HEK293 (cell line): ENCODE results near the gene TOMT.

ENCODE experiments used
- ZNF23 ChIP-seq: fragments of 450-650 bp; formaldehyde crosslinking; IDR thresholded peaks from 2 replicates; pipeline ENCODE4 v1.5.1; 2016; ENCODE audit warnings: missing biosample characterization, missing genetic modification characterization, borderline replicate concordance
- ZNF311 ChIP-seq: fragments of 450-650 bp; formaldehyde crosslinking; IDR thresholded peaks from 2 replicates; pipeline ENCODE4 v1.5.1; 2017; ENCODE audit warnings: missing biosample characterization, missing genetic modification characterization, borderline replicate concordance
- ZNF350 ChIP-seq: fragments of 450-650 bp; formaldehyde crosslinking; IDR thresholded peaks from 2 replicates; pipeline ENCODE4 v1.5.0; 2017; ENCODE audit warnings: missing biosample characterization, mild to moderate bottlenecking, missing genetic modification characterization
- TF ChIP-seq, protein P1 (sequence below): fragments of 450-650 bp; formaldehyde crosslinking; IDR thresholded peaks from 2 replicates; pipeline ENCODE4 v1.5.1; 2016; ENCODE audit warnings: missing biosample characterization, missing genetic modification characterization
- TF ChIP-seq, protein P2 (sequence below): fragments of 450-650 bp; formaldehyde crosslinking; IDR thresholded peaks from 2 replicates; pipeline ENCODE4 v1.5.1; 2017; ENCODE audit warnings: missing biosample characterization, missing genetic modification characterization
- TF ChIP-seq, protein P3 (sequence below): fragments of 450-650 bp; formaldehyde crosslinking; IDR thresholded peaks from 2 replicates; pipeline ENCODE4 v1.5.1; 2016; ENCODE audit warnings: missing biosample characterization, missing genetic modification characterization
- TF ChIP-seq, protein P4 (sequence below): fragments of 450-650 bp; formaldehyde crosslinking; conservative IDR thresholded peaks from 2 replicates; pipeline ENCODE4 v1.5.1; 2016; ENCODE audit warnings: low read depth, missing biosample characterization, missing genetic modification characterization

DNA sequence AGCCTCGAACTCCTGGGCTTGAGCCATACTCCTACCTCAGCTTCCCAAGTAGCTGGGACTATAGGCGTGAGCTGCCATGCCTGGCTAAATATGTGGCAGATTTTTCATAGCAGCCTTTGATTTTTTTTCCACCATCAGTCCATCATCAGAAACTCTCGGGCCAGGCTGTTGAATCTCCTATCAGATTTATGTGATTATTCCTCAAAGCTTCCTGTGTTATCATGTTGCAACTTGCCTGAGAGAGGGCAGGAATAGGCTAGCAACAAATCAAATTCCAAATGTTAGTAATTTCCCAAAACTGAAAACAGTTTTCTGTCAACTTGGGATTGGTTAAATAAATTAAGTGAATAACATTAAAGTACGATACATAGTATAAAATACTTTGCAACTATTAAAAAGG is 21.6 kb upstream of the TOMT start:
- TF ChIP-seq ZNF311 (tag by site-specific recombination) (no peak), ZNF350 (no peak), ZNF23 (tag by site-specific recombination) (no peak)
- TF ChIP-seq, protein P1, sequence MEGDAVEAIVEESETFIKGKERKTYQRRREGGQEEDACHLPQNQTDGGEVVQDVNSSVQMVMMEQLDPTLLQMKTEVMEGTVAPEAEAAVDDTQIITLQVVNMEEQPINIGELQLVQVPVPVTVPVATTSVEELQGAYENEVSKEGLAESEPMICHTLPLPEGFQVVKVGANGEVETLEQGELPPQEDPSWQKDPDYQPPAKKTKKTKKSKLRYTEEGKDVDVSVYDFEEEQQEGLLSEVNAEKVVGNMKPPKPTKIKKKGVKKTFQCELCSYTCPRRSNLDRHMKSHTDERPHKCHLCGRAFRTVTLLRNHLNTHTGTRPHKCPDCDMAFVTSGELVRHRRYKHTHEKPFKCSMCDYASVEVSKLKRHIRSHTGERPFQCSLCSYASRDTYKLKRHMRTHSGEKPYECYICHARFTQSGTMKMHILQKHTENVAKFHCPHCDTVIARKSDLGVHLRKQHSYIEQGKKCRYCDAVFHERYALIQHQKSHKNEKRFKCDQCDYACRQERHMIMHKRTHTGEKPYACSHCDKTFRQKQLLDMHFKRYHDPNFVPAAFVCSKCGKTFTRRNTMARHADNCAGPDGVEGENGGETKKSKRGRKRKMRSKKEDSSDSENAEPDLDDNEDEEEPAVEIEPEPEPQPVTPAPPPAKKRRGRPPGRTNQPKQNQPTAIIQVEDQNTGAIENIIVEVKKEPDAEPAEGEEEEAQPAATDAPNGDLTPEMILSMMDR (tag by site-specific recombination): no peak
- TF ChIP-seq, protein P2, sequence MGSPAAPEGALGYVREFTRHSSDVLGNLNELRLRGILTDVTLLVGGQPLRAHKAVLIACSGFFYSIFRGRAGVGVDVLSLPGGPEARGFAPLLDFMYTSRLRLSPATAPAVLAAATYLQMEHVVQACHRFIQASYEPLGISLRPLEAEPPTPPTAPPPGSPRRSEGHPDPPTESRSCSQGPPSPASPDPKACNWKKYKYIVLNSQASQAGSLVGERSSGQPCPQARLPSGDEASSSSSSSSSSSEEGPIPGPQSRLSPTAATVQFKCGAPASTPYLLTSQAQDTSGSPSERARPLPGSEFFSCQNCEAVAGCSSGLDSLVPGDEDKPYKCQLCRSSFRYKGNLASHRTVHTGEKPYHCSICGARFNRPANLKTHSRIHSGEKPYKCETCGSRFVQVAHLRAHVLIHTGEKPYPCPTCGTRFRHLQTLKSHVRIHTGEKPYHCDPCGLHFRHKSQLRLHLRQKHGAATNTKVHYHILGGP (tag by site-specific recombination): no peak
- TF ChIP-seq, protein P3, sequence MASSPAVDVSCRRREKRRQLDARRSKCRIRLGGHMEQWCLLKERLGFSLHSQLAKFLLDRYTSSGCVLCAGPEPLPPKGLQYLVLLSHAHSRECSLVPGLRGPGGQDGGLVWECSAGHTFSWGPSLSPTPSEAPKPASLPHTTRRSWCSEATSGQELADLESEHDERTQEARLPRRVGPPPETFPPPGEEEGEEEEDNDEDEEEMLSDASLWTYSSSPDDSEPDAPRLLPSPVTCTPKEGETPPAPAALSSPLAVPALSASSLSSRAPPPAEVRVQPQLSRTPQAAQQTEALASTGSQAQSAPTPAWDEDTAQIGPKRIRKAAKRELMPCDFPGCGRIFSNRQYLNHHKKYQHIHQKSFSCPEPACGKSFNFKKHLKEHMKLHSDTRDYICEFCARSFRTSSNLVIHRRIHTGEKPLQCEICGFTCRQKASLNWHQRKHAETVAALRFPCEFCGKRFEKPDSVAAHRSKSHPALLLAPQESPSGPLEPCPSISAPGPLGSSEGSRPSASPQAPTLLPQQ: no peak
- TF ChIP-seq, protein P4, sequence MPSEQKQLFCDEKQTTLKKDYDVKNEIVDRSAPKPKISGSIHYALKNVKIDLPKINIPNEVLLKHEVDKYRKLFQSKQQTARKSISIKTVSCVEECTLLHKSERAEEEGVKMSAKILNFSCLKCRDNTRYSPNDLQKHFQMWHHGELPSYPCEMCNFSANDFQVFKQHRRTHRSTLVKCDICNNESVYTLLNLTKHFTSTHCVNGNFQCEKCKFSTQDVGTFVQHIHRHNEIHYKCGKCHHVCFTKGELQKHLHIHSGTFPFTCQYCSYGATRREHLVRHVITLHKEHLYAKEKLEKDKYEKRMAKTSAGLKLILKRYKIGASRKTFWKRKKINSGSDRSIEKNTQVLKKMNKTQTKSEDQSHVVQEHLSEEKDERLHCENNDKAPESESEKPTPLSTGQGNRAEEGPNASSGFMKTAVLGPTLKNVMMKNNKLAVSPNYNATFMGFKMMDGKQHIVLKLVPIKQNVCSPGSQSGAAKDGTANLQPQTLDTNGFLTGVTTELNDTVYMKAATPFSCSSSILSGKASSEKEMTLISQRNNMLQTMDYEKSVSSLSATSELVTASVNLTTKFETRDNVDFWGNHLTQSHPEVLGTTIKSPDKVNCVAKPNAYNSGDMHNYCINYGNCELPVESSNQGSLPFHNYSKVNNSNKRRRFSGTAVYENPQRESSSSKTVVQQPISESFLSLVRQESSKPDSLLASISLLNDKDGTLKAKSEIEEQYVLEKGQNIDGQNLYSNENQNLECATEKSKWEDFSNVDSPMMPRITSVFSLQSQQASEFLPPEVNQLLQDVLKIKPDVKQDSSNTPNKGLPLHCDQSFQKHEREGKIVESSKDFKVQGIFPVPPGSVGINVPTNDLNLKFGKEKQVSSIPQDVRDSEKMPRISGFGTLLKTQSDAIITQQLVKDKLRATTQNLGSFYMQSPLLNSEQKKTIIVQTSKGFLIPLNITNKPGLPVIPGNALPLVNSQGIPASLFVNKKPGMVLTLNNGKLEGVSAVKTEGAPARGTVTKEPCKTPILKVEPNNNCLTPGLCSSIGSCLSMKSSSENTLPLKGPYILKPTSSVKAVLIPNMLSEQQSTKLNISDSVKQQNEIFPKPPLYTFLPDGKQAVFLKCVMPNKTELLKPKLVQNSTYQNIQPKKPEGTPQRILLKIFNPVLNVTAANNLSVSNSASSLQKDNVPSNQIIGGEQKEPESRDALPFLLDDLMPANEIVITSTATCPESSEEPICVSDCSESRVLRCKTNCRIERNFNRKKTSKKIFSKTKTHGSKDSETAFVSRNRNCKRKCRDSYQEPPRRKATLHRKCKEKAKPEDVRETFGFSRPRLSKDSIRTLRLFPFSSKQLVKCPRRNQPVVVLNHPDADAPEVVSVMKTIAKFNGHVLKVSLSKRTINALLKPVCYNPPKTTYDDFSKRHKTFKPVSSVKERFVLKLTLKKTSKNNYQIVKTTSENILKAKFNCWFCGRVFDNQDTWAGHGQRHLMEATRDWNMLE (tag by site-specific recombination): no peak
